ENCODE measurements around the gene PCSK5. TPM values are rescaled to one million over a fixed set of nuclear protein-coding genes. Genes with fewer than 3 reads are reported as not detected.

The PCSK5 gene
- polyA plus RNA-seq, 1 experiment = 1.6 TPM

DNA sequence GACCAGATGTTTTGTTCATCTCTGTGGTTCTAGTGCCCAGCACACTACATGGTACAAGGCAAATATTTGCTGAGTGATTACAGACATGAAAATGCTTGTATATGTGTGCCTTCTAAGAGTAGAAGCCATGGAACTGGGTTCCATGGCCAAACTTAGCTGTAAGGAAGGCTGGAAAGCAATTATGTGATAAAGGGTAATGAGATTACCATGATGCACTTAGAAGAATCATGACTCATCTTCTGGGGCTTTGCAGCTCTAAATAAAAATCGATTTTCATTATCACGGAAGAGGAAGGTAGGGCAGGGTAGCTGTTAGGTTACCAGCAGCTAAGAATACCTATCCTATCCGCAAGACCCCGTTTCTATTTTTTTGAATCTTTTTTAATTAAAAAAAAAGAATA is 475.8 kb downstream of the PCSK5 start:
- H3K4me3 ChIP-seq (ENCODE audit: low read depth, low read length) = no peak overlapping the region
- TF ChIP-seq, protein P1, sequence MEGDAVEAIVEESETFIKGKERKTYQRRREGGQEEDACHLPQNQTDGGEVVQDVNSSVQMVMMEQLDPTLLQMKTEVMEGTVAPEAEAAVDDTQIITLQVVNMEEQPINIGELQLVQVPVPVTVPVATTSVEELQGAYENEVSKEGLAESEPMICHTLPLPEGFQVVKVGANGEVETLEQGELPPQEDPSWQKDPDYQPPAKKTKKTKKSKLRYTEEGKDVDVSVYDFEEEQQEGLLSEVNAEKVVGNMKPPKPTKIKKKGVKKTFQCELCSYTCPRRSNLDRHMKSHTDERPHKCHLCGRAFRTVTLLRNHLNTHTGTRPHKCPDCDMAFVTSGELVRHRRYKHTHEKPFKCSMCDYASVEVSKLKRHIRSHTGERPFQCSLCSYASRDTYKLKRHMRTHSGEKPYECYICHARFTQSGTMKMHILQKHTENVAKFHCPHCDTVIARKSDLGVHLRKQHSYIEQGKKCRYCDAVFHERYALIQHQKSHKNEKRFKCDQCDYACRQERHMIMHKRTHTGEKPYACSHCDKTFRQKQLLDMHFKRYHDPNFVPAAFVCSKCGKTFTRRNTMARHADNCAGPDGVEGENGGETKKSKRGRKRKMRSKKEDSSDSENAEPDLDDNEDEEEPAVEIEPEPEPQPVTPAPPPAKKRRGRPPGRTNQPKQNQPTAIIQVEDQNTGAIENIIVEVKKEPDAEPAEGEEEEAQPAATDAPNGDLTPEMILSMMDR (IDR thresholded peaks at IDR 0.05; ENCODE audit: low read depth, low read length) = no peak
- POLR2A ChIA-PET = no interaction called here
- H3K27me3 ChIP-seq (ENCODE audit: control insufficient read depth, insufficient read depth, low read length) = no peaks in the 10 kb centered on the region
- H3K9me3 ChIP-seq (ENCODE audit: control insufficient read depth, insufficient read depth, low read length) = no peaks in the 10 kb centered on the region
- H3K27ac ChIP-seq (ENCODE audit: low read depth, low read length) = no peak overlapping the region
- CTCF ChIA-PET = no interaction called here
- DNase-seq (ENCODE audit: low read depth, low spot score) = no peak

DNA sequence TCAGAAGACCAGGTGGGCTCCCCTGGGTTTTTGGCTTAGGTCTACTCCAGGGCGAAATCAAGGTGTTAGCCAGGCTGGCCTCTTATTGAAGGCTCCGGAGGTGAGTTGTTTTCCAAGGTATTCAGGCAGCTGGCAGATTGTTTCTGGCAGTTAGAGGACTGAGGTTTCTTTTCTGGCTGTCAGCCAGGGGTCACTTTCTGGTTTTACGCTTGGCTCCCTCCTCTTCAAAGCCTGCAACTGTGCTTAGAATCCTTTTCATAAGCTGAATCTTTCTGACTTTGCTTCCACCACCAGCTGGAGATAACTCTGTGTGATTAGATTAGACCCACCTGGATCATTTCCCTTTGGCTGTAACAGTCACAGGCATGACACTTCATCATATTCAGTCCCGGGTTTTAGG is 479.1 kb downstream of the PCSK5 start:
- TF ChIP-seq, protein P1 (IDR thresholded peaks at IDR 0.05; ENCODE audit: low read depth, low read length) = no peak
- Histone ChIP-seq H3K27me3 (ENCODE audit: control insufficient read depth, insufficient read depth, low read length) (no peaks in the 10 kb centered on the region), H3K4me3 (ENCODE audit: low read depth, low read length) (no peak overlapping the region), H3K27ac (ENCODE audit: low read depth, low read length) (peak overlapping the region; percentile 11), H3K9me3 (ENCODE audit: control insufficient read depth, insufficient read depth, low read length) (no peaks in the 10 kb centered on the region)
- peak; percentile 11 for DNase-seq (ENCODE audit: low read depth, low spot score)
- CTCF ChIA-PET = interaction anchor here (1.3 to 1.7 kb wide), 3 partner anchors 15 to 67 kb away, joined by 3 to 7 read pairs (median 4); partner anchors contain the start of gene RFK
- POLR2A ChIA-PET = interaction anchor here (1.0 kb wide), 1 partner anchor 25 kb away, joined by 6 read pairs; the partner anchor contains the start of gene RFK

DNA sequence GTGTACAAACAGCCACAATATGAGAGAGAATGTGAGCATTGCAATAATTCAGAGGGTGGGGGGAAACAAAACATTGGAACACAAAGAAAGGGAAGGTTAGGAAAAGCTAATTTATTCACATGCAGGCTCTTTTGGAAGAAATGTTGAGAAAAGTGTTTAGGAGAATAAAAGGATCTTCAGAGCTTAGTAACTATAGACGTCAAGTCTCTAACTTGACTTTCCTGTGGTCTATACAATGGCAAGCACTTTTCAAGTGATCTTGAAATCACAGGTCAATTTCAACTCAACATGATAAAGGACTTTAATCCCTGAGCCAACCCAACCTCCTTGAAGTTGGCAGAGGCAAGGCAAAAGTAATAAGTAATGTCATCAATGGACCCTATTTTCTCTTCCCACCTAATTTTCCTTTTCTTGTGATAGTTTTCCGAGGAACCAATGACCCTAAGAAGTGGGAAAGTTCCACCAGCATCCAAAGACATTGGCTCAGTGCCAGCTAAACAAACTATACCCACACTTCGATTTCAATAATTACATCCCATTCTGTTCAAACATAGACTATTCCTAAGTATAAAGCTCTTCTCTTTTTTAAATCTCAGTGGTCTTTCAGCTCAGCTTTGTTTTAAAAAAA is 480.0 kb downstream of the PCSK5 start:
- no peaks in the 10 kb centered on the region for H3K9me3 ChIP-seq (ENCODE audit: control insufficient read depth, insufficient read depth, low read length)
- CTCF ChIA-PET = interaction anchor here (1.2 to 1.7 kb wide), 4 partner anchors 14 to 504 kb away, joined by 3 to 7 read pairs (median 4); partner anchors contain the start of gene RFK
- POLR2A ChIA-PET = no interaction called here
- H3K4me3 ChIP-seq (ENCODE audit: low read depth, low read length) = no peak overlapping the region
- TF ChIP-seq, protein P1 (IDR thresholded peaks at IDR 0.05; ENCODE audit: low read depth, low read length) = no peak
- no peaks in the 10 kb centered on the region for H3K27me3 ChIP-seq (ENCODE audit: control insufficient read depth, insufficient read depth, low read length)
- no peak for DNase-seq (ENCODE audit: low read depth, low spot score)
- H3K27ac ChIP-seq (ENCODE audit: low read depth, low read length) = no peak overlapping the region

DNA sequence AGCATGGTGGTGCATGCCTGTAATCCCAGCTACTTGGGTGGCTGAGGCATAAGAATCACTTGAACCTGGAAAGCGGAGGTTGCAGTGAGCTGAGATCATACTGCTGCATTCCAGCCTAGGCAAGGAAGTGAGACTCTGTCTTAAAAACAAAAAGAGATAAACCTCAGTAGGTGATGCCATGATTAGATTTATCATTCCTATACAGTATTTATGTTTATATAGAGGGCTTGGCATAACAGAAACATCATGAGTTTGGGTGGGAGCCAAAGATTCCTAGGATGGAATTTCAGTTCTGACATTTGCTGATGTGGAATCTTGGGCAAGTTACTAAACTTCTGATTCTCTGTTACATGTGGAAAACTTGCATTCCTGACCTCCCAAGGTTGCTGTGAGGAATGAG is 481.4 kb downstream of the PCSK5 start:
- DNase-seq (ENCODE audit: low read depth, low spot score) = peak; percentile 24
- Histone ChIP-seq H3K4me3 (ENCODE audit: low read depth, low read length) (no peak overlapping the region), H3K27me3 (ENCODE audit: control insufficient read depth, insufficient read depth, low read length) (no peaks in the 10 kb centered on the region), H3K9me3 (ENCODE audit: control insufficient read depth, insufficient read depth, low read length) (no peaks in the 10 kb centered on the region), H3K27ac (ENCODE audit: low read depth, low read length) (peak overlapping the region; percentile 21)
- TF ChIP-seq, protein P1 (IDR thresholded peaks at IDR 0.05; ENCODE audit: low read depth, low read length) = no peak
- ChIA-PET POLR2A (interaction anchor here (1.5 kb wide), 1 partner anchor 22 kb away, joined by 6 read pairs; the partner anchor contains the start of gene RFK), CTCF (interaction anchor here (0.7 to 1.0 kb wide), 3 partner anchors 22 to 391 kb away, joined by 3 to 6 read pairs (median 4); partner anchors contain the start of gene RFK)

DNA sequence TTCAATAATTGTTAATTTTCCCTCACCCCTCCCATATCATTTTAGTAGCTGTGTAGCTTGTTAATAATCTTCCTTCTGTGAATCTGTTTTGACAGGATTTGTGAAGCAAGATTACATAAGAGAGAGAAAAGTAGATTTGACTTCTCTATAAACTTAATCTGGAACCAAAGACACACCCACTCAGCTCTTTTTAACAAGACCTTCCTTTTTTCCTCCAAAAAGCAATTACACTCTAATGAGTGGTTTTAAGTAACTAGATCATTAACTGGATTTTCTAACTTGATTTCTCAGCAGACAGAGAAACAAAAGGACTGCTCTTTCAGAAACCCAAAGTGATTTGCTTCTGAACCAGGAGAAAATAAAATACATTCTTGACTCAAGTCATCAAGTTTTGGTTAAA is 481.9 kb downstream of the PCSK5 start:
- TF ChIP-seq, protein P1 (IDR thresholded peaks at IDR 0.05; ENCODE audit: low read depth, low read length) = no peak
- Histone ChIP-seq H3K9me3 (ENCODE audit: control insufficient read depth, insufficient read depth, low read length) (no peaks in the 10 kb centered on the region), H3K27me3 (ENCODE audit: control insufficient read depth, insufficient read depth, low read length) (no peaks in the 10 kb centered on the region), H3K27ac (ENCODE audit: low read depth, low read length) (peak overlapping the region; percentile 21), H3K4me3 (ENCODE audit: low read depth, low read length) (no peak overlapping the region)
- ChIA-PET POLR2A (interaction anchor here (1.5 kb wide), 1 partner anchor 22 kb away, joined by 6 read pairs; the partner anchor contains the start of gene RFK), CTCF (interaction anchor here (0.8 to 1.0 kb wide), 2 partner anchors 22 to 286 kb away, joined by 3 to 6 read pairs; partner anchors contain the start of gene RFK)
- no peak for DNase-seq (ENCODE audit: low read depth, low spot score)
